Neural cell (in vitro differentiated cells): ENCODE results near the gene XRCC3. TPM values are rescaled to one million over a fixed set of nuclear protein-coding genes. Genes with fewer than 3 reads are reported as not detected.

Experiments used
- H2AFZ ChIP-seq: fragments of 200-600, 300-800 bp; sonication (generic), shearing (Covaris generic); 2 replicates; pipeline ENCODE4 v1.6.0; 2014; ENCODE audit warnings: low read depth, mild to moderate bottlenecking, antibody characterized with exemption, low read length, moderate library complexity
- H3F3A ChIP-seq: fragments of 200-600 bp; shearing (Covaris generic); 2 replicates; pipeline ENCODE4 v1.6.1; 2016; ENCODE audit warnings: mild to moderate bottlenecking, moderate library complexity, mixed read lengths, antibody characterized with exemption, low read length; ENCODE audit not compliant: insufficient read depth, poor library complexity, severe bottlenecking
- H3K27ac ChIP-seq: fragments of 200-600, 300-800 bp; sonication (generic), shearing (Covaris generic); 2 replicates; pipeline ENCODE4 v1.5.1; 2014; ENCODE audit warnings: mild to moderate bottlenecking, low read length, moderate library complexity
- H3K27me3 ChIP-seq: fragments of 300-800, 200-600 bp; sonication (generic), shearing (Covaris generic); 2 replicates; pipeline ENCODE4 v1.6.0; 2014; ENCODE audit warnings: mild to moderate bottlenecking, low read depth, low read length, moderate library complexity; ENCODE audit not compliant: insufficient read depth
- H3K36me3 ChIP-seq: fragments of 300-800, 200-600 bp; sonication (generic), shearing (Covaris generic); 2 replicates; pipeline ENCODE4 v1.5.1; 2014; ENCODE audit warnings: mild to moderate bottlenecking, antibody characterized with exemption, low read length, moderate library complexity; ENCODE audit not compliant: insufficient read depth
- H3K4me2 ChIP-seq: fragments of 300-800, 200-600 bp; sonication (generic), shearing (Covaris generic); 2 replicates; pipeline ENCODE4 v1.6.0; 2014; ENCODE audit warnings: mild to moderate bottlenecking, low read length
- H3K4me3 ChIP-seq: fragments of 300-800, 200-600 bp; sonication (generic), shearing (Covaris generic); 2 replicates; pipeline ENCODE4 v1.5.1; 2014; ENCODE audit warnings: mild to moderate bottlenecking, low read length, moderate library complexity
- H3K79me2 ChIP-seq: fragments of 200-600 bp; shearing (Covaris generic); replicated peaks from 2 replicates; pipeline ENCODE4 v1.6.0; 2014; ENCODE audit warnings: mild to moderate bottlenecking, low read length, moderate library complexity; ENCODE audit not compliant: insufficient read depth
- H3K9ac ChIP-seq: fragments of 300-800, 200-600 bp; sonication (generic), shearing (Covaris generic); 2 replicates; pipeline ENCODE4 v1.6.1; 2016; ENCODE audit warnings: mild to moderate bottlenecking, low read length, mixed read lengths
- H3K9me2 ChIP-seq: fragments of 200-600 bp; shearing (Covaris generic); 2 replicates; pipeline ENCODE4 v1.6.1; 2016; ENCODE audit warnings: mild to moderate bottlenecking, low read length, mixed read lengths; ENCODE audit not compliant: insufficient read depth
- H3K9me3 ChIP-seq: fragments of 200-600, 300-800 bp; sonication (generic), shearing (Covaris generic); 2 replicates; pipeline ENCODE4 v1.6.1; 2016; ENCODE audit warnings: mild to moderate bottlenecking, mixed run types, low read length, moderate library complexity, mixed read lengths
- H4K20me1 ChIP-seq: fragments of 200-600 bp; shearing (Covaris generic); 2 replicates; pipeline ENCODE4 v1.6.1; 2016; ENCODE audit warnings: mild to moderate bottlenecking, mixed run types; ENCODE audit not compliant: insufficient read depth
- CTCF ChIP-seq: fragments of 450-650 bp; IDR thresholded peaks from 2 replicates; pipeline ENCODE4 v1.5.1; 2014; ENCODE audit warnings: antibody characterized with exemption, mild to moderate bottlenecking, moderate library complexity; ENCODE audit not compliant: poor library complexity, severe bottlenecking
- EP300 ChIP-seq: fragments of 450-650 bp; conservative IDR thresholded peaks from 2 replicates; pipeline ENCODE4 v1.6.1; 2014; ENCODE audit warnings: antibody characterized with exemption, mild to moderate bottlenecking, moderate library complexity; ENCODE audit not compliant: poor library complexity, severe bottlenecking
- EZH2 ChIP-seq: fragments of 200-600, 300-800 bp; shearing (Covaris generic), sonication (generic); IDR thresholded peaks from 2 replicates; pipeline ENCODE4 v1.6.1; 2014; ENCODE audit warnings: antibody characterized with exemption, low read length, borderline replicate concordance, mild to moderate bottlenecking; ENCODE audit not compliant: insufficient read depth, poor library complexity, severe bottlenecking
- MXI1 ChIP-seq: fragments of 450-650 bp; conservative IDR thresholded peaks from 2 replicates; pipeline ENCODE4 v1.6.1; 2014; ENCODE audit warnings: antibody characterized with exemption, mild to moderate bottlenecking; ENCODE audit not compliant: poor library complexity, severe bottlenecking
- POLR2AphosphoS5 ChIP-seq: IDR thresholded peaks from 2 replicates; pipeline ENCODE4 v1.6.1; 2012
- RAD21 ChIP-seq: fragments of 450-650 bp; conservative IDR thresholded peaks from 2 replicates; pipeline ENCODE4 v1.6.1; 2014; ENCODE audit warnings: antibody characterized with exemption, mild to moderate bottlenecking, moderate library complexity
- REST ChIP-seq: IDR thresholded peaks from 2 replicates; pipeline ENCODE4 v1.6.1; 2012; ENCODE audit warnings: borderline replicate concordance
- SMC3 ChIP-seq: fragments of 450-650 bp; conservative IDR thresholded peaks from 2 replicates; pipeline ENCODE4 v1.6.1; 2014; ENCODE audit warnings: antibody characterized with exemption, mild to moderate bottlenecking, moderate library complexity; ENCODE audit not compliant: poor library complexity
- TAF1 ChIP-seq: IDR thresholded peaks from 2 replicates; pipeline ENCODE4 v1.6.1; 2012; ENCODE audit warnings: low read depth
- polyA plus RNA-seq: library from polyadenylated mRNA; depleted of rRNA; stranded (reverse); fragments of >200 nt; gene quantifications from 2 replicates; pipeline ENCODE4 v1.2.3, GENCODE V29; 2014

XRCC3 gene
- polyA plus RNA-seq, 1 donor from 2014 or later, result 14.6 TPM

GRCh38 chr14:103656031-103656755, 59.1 kb downstream of the XRCC3 start:
- no peak for TF ChIP-seq CTCF
- no peak for TF ChIP-seq TAF1
- no peak for TF ChIP-seq POLR2AphosphoS5
- no peak for TF ChIP-seq EZH2
- TF ChIP-seq SMC3, result no peak
- no peak for TF ChIP-seq MXI1
- TF ChIP-seq EP300, result no peak
- TF ChIP-seq RAD21, result no peak
- Histone ChIP-seq H3K27me3 (no peaks in the 10 kb centered on the region), H3K9me2 (no peaks in the 10 kb centered on the region), H3K36me3 (no peaks in the 10 kb centered on the region), H3K9ac (no peak overlapping the region), H3F3A (no peaks in the 10 kb centered on the region), H3K79me2 (peaks cover 26% of the 10 kb centered on the region), H3K4me3 (no peak overlapping the region), H3K9me3 (no peaks in the 10 kb centered on the region), H2AFZ (no peak overlapping the region), H3K4me2 (no peak overlapping the region), H3K27ac (no peak overlapping the region), H4K20me1 (peaks cover 13% of the 10 kb centered on the region)

- H3K27ac ChIP-seq, result no peak overlapping the region
- no peak for TF ChIP-seq RAD21
- no peak for TF ChIP-seq MXI1
- TF ChIP-seq POLR2AphosphoS5, result no peak
- no peak for TF ChIP-seq REST
- no peak for TF ChIP-seq TAF1
- no peak for TF ChIP-seq SMC3
- no peak for TF ChIP-seq EZH2
- no peak for TF ChIP-seq EP300
- TF ChIP-seq CTCF, result no peak
These were observed 60.6 kb downstream of the XRCC3 start for GRCh38 chr14:103654619-103655018.

More at GRCh38 chr14:103654619-103655018, 60.6 kb downstream of the XRCC3 start:
- H3K27me3 ChIP-seq, result no peaks in the 10 kb centered on the region
- no peak overlapping the region for H3K4me3 ChIP-seq
- no peak overlapping the region for H3K9ac ChIP-seq
- H3K79me2 ChIP-seq, result peaks cover 36% of the 10 kb centered on the region
- no peaks in the 10 kb centered on the region for H3K36me3 ChIP-seq
- H4K20me1 ChIP-seq, result peaks cover 13% of the 10 kb centered on the region
- no peaks in the 10 kb centered on the region for H3K9me2 ChIP-seq
- no peaks in the 10 kb centered on the region for H3K9me3 ChIP-seq
- H3F3A ChIP-seq, result no peaks in the 10 kb centered on the region
- H3K4me2 ChIP-seq, result no peak overlapping the region
- H2AFZ ChIP-seq, result no peak overlapping the region
